GM21390 (cell line): Measurements from ENCODE around the gene PREX1.
"Not testable (repeated sequence)": the region's sequence is repeated elsewhere in the genome, so short reads cannot be mapped to it uniquely, and the experiment has no call there.

Experiments used
- ATAC-seq: cut with Tn5 transposase; IDR thresholded peaks from one replicate; pipeline ENCODE4 v1.9.1; 2021; ENCODE audit not compliant: unreplicated experiment

PREX1 gene

GRCh38 chr20:48846516-48847492 is 19.0 kb upstream of the PREX1 start:
- ATAC-seq: peak; percentile 86

GRCh38 chr20:48845721-48846306 is 18.0 kb upstream of the PREX1 start:
- ATAC-seq: no peak

GRCh38 chr20:48844996-48845395 is 17.2 kb upstream of the PREX1 start:
- ATAC-seq: no peak

GRCh38 chr20:48843896-48844295 is 16.1 kb upstream of the PREX1 start:
- ATAC-seq: not testable (repeated sequence)

- no peak for ATAC-seq
Observed at GRCh38 chr20:48843057-48843806, 15.4 kb upstream of the PREX1 start.

- ATAC-seq: no peak
Observed at GRCh38 chr20:48841875-48842529, 14.2 kb upstream of the PREX1 start.

GRCh38 chr20:48841196-48841874 is 13.5 kb upstream of the PREX1 start:
- ATAC-seq: no peak

- ATAC-seq: no peak
Observed at GRCh38 chr20:48839154-48839917, 11.5 kb upstream of the PREX1 start.

GRCh38 chr20:48837014-48837413 is 9.2 kb upstream of the PREX1 start:
- ATAC-seq: no peak

GRCh38 chr20:48835390-48835789 is 7.6 kb upstream of the PREX1 start:
- no peak for ATAC-seq

GRCh38 chr20:48834278-48834677 is 6.5 kb upstream of the PREX1 start:
- ATAC-seq: no peak

GRCh38 chr20:48832405-48832730 is 4.6 kb upstream of the PREX1 start:
- ATAC-seq: no peak

GRCh38 chr20:48831718-48832404 is 4.1 kb upstream of the PREX1 start:
- no peak for ATAC-seq

- no peak for ATAC-seq
Observed at GRCh38 chr20:48830826-48831318, 3.1 kb upstream of the PREX1 start.

GRCh38 chr20:48829940-48830339 is 2.1 kb upstream of the PREX1 start:
- no peak for ATAC-seq

- no peak for ATAC-seq
Observed at GRCh38 chr20:48828734-48829460, 1.1 kb upstream of the PREX1 start.

- peak; percentile 15 for ATAC-seq
Observed at GRCh38 chr20:48826883-48827771, 672 bp downstream of the PREX1 start.
